Fibroblast of pulmonary artery (primary cell): ENCODE data around the gene LINC00305.

Source experiments
- DNase-seq: peaks from one replicate; pipeline ENCODE4 v3.0.0-alpha.2; 2010; ENCODE audit warnings: low read depth
- H3K4me3 ChIP-seq: replicated peaks from 2 replicates; pipeline ENCODE4 v1.5.1; 2011; ENCODE audit warnings: low read depth, mild to moderate bottlenecking, control low read depth, low read length, moderate library complexity
- CTCF ChIP-seq: IDR thresholded peaks from 2 replicates; pipeline ENCODE4 v1.5.1; 2011; ENCODE audit warnings: mild to moderate bottlenecking, control low read depth, low read length, inconsistent platforms; ENCODE audit errors: missing control alignments

Gene LINC00305

GRCh38 chr18:64118406-64118805 lies 30.5 kb downstream of the LINC00305 start:
- no peak for DNase-seq
- no peak overlapping the region for H3K4me3 ChIP-seq
- TF ChIP-seq CTCF = no peak

GRCh38 chr18:64116571-64117175 lies 32.2 kb downstream of the LINC00305 start:
- TF ChIP-seq CTCF = no peak
- H3K4me3 ChIP-seq = no peak overlapping the region
- no peak for DNase-seq

GRCh38 chr18:64115881-64116280 lies 33.0 kb downstream of the LINC00305 start:
- TF ChIP-seq CTCF = no peak

GRCh38 chr18:64111950-64112349 lies 36.9 kb downstream of the LINC00305 start:
- no peak overlapping the region for H3K4me3 ChIP-seq
- no peak for TF ChIP-seq CTCF
- no peak for DNase-seq

More at GRCh38 chr18:64115881-64116280, 33.0 kb downstream of the LINC00305 start:
- H3K4me3 ChIP-seq = no peak overlapping the region
- DNase-seq = peak; percentile 8

GRCh38 chr18:64110692-64111480 lies 38.0 kb downstream of the LINC00305 start:
- TF ChIP-seq CTCF = no peak
- no peak overlapping the region for H3K4me3 ChIP-seq
- peak; percentile 18 for DNase-seq

- no peak for DNase-seq
- no peak overlapping the region for H3K4me3 ChIP-seq
- no peak for TF ChIP-seq CTCF
Observed at GRCh38 chr18:64103986-64104385, 44.9 kb downstream of the LINC00305 start.
